Vagina (tissue), 2 donors: ENCODE measurements around the gene BEND7. TPM values are rescaled to one million over a fixed set of nuclear protein-coding genes. Genes with fewer than 3 reads are reported as not detected.

Source experiments
- DNase-seq, 2 donors: peaks; one replicate each; pipeline ENCODE4 v3.0.0-alpha.2; 2017; ENCODE audit errors: extremely low spot score in 2 of 2
- H3K27ac ChIP-seq: fragments of 200-600 bp; sonication (generic); one replicate; pipeline ENCODE4 v1.5.1; 2019
- H3K27me3 ChIP-seq: fragments of 200-600 bp; sonication (generic); one replicate; pipeline ENCODE4 v1.5.1; 2019
- H3K36me3 ChIP-seq, 2 donors: fragments of 200-600 bp; sonication (generic); one replicate each; pipeline ENCODE4 v1.5.1; 2017 to 2019
- H3K4me1 ChIP-seq: fragments of 200-600 bp; sonication (generic); one replicate; pipeline ENCODE4 v1.5.1; 2019
- H3K4me3 ChIP-seq, 2 donors: fragments of 200-600 bp; sonication (generic); 1 replicate in 1 of 2; 2 replicates in 1 of 2; pipeline ENCODE4 v1.5.1; 2016 to 2019
- H3K9me3 ChIP-seq: fragments of 200-600 bp; sonication (generic); one replicate; pipeline ENCODE4 v1.5.1; 2019
- POLR2A ChIP-seq, 2 donors: fragments of 450-650 bp; IDR thresholded peaks; one replicate each; pipeline ENCODE4 v1.6.1; 2017; ENCODE audit warnings: antibody characterized with exemption in 2 of 2, mild to moderate bottlenecking in 2 of 2, moderate library complexity in 2 of 2
- POLR2AphosphoS5 ChIP-seq, 2 donors: sonication (generic); formaldehyde crosslinking; IDR thresholded peaks; one replicate each; pipeline ENCODE4 v1.9.0; 2017; ENCODE audit warnings: antibody characterized with exemption in 2 of 2, mild to moderate bottlenecking in 2 of 2, low read depth in 1 of 2; ENCODE audit not compliant: insufficient read depth in 1 of 2
- intact Hi-C: fragments of 100-400 bp; cut with DNase I; formaldehyde crosslinking; loops from one replicate; pipeline ENCODE4 v1.15.1; 2023
- total RNA-seq: library from RNA; depleted of rRNA; stranded (reverse); fragments of >200 nt; gene quantifications from one replicate; pipeline ENCODE4 v1.2.3, GENCODE V29; 2016
- TF ChIP-seq, protein P1 (sequence below), 3 experiments: fragments of 450-650 bp in 2 of 3; fragments of 200-600 bp in 1 of 3; sonication (generic) in 1 of 3; IDR thresholded peaks; one replicate each; pipeline ENCODE4 v1.5.1; 2017 to 2019; ENCODE audit warnings: antibody characterized with exemption in 3 of 3, mild to moderate bottlenecking in 2 of 3, moderate library complexity in 2 of 3

BEND7 gene
- total RNA-seq, 1 donor from 2014 or later, result 16.2 TPM

DNA sequence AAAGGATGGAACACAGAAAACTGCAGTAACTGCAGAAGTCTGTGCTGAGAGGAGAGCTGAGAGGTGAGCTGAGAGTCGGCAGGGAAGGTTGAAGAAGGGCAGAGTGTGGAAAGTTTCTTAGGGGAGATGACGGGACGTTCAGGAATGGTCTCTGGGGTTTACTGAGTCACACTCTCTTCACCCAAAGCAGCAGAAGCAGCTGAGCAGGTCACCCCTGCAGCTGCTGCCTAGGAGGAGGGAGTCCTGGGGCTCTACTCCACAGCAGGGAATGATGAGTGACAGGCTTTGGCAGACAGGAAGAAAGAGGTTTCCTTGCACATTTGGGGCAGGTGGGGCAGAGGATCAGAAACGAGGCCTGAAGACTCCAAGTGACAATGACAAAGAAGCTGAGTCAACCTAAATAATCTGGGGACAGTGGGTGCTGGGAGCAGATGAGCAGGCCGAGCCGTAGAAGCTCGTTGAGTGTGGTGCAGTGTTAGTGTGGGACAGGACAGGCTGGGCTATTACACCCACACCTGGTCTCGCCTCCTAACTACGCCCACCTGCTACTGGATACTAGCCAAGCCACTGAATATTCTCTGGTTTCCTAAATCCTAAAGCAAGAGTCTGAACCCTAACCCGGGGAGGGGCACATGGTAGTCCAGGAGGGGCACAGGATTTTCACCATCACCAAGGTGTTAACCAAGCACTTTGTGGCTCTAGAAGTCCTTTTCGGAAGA, 24.9 kb downstream of the BEND7 start:
- no peak for DNase-seq
- Histone ChIP-seq H3K4me3 (no peak overlapping the region), H3K4me1 (no peaks in the 10 kb centered on the region), H3K9me3 (no peaks in the 10 kb centered on the region), H3K36me3 (no peaks in the 10 kb centered on the region), H3K27ac (no peak overlapping the region), H3K27me3 (no peaks in the 10 kb centered on the region)
- intact Hi-C loops, result no loop called here
- TF ChIP-seq, protein P1, sequence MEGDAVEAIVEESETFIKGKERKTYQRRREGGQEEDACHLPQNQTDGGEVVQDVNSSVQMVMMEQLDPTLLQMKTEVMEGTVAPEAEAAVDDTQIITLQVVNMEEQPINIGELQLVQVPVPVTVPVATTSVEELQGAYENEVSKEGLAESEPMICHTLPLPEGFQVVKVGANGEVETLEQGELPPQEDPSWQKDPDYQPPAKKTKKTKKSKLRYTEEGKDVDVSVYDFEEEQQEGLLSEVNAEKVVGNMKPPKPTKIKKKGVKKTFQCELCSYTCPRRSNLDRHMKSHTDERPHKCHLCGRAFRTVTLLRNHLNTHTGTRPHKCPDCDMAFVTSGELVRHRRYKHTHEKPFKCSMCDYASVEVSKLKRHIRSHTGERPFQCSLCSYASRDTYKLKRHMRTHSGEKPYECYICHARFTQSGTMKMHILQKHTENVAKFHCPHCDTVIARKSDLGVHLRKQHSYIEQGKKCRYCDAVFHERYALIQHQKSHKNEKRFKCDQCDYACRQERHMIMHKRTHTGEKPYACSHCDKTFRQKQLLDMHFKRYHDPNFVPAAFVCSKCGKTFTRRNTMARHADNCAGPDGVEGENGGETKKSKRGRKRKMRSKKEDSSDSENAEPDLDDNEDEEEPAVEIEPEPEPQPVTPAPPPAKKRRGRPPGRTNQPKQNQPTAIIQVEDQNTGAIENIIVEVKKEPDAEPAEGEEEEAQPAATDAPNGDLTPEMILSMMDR (IDR thresholded peaks at IDR 0.05), result no peak
- no peak for TF ChIP-seq POLR2A (IDR thresholded peaks at IDR 0.05)
- TF ChIP-seq POLR2AphosphoS5 (IDR thresholded peaks at IDR 0.05; ENCODE audit: insufficient read depth in 1 of 2, low read depth in 1 of 2), result no peak

DNA sequence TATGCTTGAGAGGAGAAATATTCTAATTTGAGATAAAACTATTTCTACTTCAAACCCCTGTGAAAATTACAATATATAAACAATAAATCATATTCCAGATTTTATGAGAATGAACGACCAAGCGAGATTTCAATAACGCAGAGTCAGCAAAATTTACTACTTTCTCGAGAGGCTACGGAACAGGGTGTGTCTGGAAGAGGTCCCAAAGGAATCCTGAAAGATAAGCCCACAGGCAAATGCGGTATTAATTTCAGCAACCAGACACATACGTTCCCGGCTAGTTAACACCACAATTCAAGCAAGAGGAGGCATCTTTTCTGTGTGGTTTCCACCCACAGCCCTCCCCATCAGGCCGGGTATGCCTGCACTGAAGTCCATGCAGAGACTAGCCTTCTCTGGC, 26.4 kb downstream of the BEND7 start:
- DNase-seq, result no peak
- Histone ChIP-seq H3K4me1 (no peaks in the 10 kb centered on the region), H3K4me3 (no peak overlapping the region), H3K27me3 (no peaks in the 10 kb centered on the region), H3K27ac (no peak overlapping the region), H3K9me3 (no peaks in the 10 kb centered on the region), H3K36me3 (no peaks in the 10 kb centered on the region)
- TF ChIP-seq, protein P1 (IDR thresholded peaks at IDR 0.05), result no peak
- TF ChIP-seq POLR2A (IDR thresholded peaks at IDR 0.05) (no peak), POLR2AphosphoS5 (IDR thresholded peaks at IDR 0.05; ENCODE audit: insufficient read depth in 1 of 2, low read depth in 1 of 2) (no peak)
- intact Hi-C loops, result no loop called here

DNA sequence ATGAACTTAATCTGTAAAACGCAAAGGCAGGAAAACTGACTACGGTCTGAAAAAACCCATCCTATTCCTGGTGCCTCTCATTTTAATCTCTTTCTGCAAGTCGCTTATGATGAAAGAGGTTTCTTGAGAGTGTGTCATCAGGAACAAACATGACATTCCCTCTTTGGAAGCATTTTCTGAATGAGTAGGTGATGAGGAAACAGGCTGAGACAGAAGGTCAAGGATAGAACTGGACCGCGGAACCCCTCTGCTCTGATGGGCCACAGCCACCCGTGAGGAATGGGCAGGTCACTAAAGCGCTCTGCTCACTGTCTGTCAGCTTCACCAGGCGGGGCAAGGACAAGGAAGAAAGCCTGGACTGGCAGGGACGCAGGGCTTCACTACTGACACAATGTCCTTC, 28.6 kb downstream of the BEND7 start:
- Histone ChIP-seq H3K9me3 (no peaks in the 10 kb centered on the region), H3K4me1 (no peaks in the 10 kb centered on the region), H3K36me3 (no peaks in the 10 kb centered on the region), H3K4me3 (no peak overlapping the region), H3K27ac (no peak overlapping the region), H3K27me3 (no peaks in the 10 kb centered on the region)
- intact Hi-C loops, result no loop called here
- TF ChIP-seq POLR2AphosphoS5 (IDR thresholded peaks at IDR 0.05; ENCODE audit: insufficient read depth in 1 of 2, low read depth in 1 of 2), result no peak
- TF ChIP-seq, protein P1 (IDR thresholded peaks at IDR 0.05), result no peak
- TF ChIP-seq POLR2A (IDR thresholded peaks at IDR 0.05), result no peak
- no peak for DNase-seq

DNA sequence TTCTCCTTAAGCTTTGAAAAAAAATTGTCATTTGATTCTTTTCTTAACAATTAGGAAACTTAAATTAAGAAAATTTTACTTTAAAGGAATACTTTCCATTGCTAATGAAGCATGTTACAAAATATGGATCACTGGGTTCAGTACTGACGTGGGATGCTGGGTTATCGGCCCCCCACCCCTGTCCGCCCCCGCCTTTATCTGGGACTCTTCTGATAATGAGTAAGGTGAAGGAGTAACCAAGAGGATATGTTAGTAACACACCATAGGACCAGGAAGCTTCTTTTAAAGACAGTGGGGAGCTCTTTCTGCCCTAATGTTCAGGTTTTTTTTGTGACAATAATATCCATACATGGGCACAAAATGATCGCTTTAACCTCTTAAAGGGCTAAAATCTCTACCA, 29.7 kb downstream of the BEND7 start:
- intact Hi-C loops, result no loop called here

DNA sequence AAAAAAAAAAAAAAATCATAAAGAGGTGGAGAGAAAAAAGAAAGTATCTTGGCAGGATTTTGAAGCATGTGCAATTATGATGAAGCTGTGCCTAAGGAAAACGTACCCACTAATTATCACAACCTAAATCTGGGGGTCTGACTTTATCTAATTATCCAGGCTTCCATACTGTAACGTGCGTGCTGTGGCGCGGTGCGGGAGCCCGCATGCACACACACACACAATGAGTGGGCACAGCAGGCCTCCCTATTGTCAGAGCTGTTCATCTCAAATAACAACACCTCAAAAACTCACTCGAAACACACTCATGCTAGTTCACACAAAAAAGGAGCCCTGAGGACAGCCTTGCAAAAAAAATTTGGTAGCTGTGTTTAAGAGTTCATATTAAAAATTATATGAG, 31.9 kb downstream of the BEND7 start:
- TF ChIP-seq POLR2A (IDR thresholded peaks at IDR 0.05) (no peak), POLR2AphosphoS5 (IDR thresholded peaks at IDR 0.05; ENCODE audit: insufficient read depth in 1 of 2, low read depth in 1 of 2) (no peak)
- TF ChIP-seq, protein P1 (IDR thresholded peaks at IDR 0.05), result no peak
- Histone ChIP-seq H3K36me3 (no peaks in the 10 kb centered on the region), H3K9me3 (no peaks in the 10 kb centered on the region), H3K4me3 (no peak overlapping the region), H3K27ac (no peak overlapping the region), H3K4me1 (no peaks in the 10 kb centered on the region), H3K27me3 (no peaks in the 10 kb centered on the region)
- intact Hi-C loops, result no loop called here
- no peak for DNase-seq

More for the DNA sequence above, 29.7 kb downstream of the BEND7 start:
- no peaks in the 10 kb centered on the region for H3K4me1 ChIP-seq
- no peaks in the 10 kb centered on the region for H3K9me3 ChIP-seq
- DNase-seq, result no peak
- TF ChIP-seq POLR2AphosphoS5 (IDR thresholded peaks at IDR 0.05; ENCODE audit: insufficient read depth in 1 of 2, low read depth in 1 of 2) (no peak), POLR2A (IDR thresholded peaks at IDR 0.05) (no peak)
- TF ChIP-seq, protein P1 (IDR thresholded peaks at IDR 0.05), result no peak
- no peaks in the 10 kb centered on the region for H3K36me3 ChIP-seq
- H3K27me3 ChIP-seq, result no peaks in the 10 kb centered on the region
- H3K27ac ChIP-seq, result no peak overlapping the region
- no peak overlapping the region for H3K4me3 ChIP-seq
